NK-92 (cell line): ENCODE measurements around the gene CAMK4.

Experiments used
- DNase-seq: peaks from one replicate; lab custom pipeline; 2025; ENCODE audit not compliant: unreplicated experiment; lab: John Stamatoyannopoulos, UW

CAMK4 gene

GRCh38 chr5:111229221-111229835 lies 5.1 kb downstream of the CAMK4 start:
- no peak for DNase-seq

- DNase-seq: no peak
Measured at GRCh38 chr5:111229871-111230810, 6.0 kb downstream of the CAMK4 start.

- DNase-seq: no peak
Measured at GRCh38 chr5:111231119-111231518, 6.9 kb downstream of the CAMK4 start.

DNA sequence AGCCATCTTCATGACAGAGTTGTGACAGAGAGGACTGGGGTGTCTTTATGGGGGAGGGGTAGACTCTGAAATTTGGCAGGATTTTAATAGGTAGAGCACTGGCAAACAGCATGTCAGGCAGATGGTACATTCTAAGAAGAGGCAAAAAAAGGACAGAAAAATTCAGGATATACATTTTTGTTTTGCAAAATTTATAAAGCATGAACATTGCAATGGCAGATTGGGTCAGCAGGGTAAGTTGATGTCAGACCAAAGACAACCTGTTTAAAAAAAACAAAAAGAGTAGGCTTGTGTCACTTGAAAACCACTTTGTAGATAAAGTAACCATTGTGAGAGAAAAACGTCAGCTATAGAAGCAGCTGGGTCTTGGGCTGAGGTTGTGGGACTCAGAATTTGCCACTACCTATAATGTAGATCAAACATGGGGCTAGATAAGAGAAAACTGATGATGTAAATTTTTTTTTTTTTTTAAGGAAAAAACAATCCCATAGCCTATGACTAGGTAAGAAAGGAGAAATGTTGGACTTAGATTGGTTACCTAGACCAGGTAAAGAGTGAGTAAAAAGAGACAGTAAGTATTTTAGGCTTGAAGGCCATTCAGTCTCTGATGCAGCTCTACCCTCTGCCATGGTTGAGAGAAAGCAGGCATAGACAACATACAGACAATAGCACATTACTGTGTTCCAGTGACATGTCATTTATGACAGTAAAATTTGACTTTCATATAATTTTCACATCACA lies 8.3 kb downstream of the CAMK4 start:
- no peak for DNase-seq

DNA sequence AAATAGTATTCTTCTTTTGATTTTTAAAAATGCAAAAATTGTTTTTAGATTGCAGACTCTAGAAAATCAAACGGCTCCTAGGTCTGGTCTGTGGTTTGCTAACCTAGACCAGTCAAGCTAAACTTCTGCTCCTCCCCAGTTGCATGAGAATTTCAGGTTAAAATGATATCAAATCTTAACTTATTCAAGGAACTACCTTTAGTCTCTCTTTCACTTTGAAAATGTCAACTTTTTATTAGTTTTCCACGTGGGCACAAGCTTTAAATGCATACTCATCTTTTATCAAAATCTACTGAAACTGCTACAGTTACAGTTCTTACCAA lies 8.8 kb downstream of the CAMK4 start:
- DNase-seq: no peak

GRCh38 chr5:111234125-111234524 lies 9.9 kb downstream of the CAMK4 start:
- no peak for DNase-seq

DNA sequence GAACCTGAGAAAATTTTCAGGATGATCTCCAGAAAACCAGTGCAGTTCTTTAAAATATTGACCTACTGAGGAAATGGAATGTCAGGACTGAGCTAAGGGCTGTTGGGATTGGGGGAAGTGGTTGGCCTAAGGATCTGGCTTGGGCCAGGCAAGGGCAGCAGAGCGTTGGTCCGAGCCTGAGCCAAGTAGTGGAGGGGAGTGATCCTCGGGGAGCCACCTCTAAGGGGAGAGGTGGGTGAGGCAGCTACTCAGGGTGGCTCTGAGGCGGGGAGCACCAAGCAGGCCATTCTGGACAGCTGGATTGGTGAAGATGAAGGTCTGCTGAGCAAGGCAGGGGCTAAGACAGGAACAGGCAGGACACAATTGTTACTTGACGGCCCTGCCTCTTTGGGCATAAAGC lies 11.5 kb downstream of the CAMK4 start:
- DNase-seq: no peak

DNA sequence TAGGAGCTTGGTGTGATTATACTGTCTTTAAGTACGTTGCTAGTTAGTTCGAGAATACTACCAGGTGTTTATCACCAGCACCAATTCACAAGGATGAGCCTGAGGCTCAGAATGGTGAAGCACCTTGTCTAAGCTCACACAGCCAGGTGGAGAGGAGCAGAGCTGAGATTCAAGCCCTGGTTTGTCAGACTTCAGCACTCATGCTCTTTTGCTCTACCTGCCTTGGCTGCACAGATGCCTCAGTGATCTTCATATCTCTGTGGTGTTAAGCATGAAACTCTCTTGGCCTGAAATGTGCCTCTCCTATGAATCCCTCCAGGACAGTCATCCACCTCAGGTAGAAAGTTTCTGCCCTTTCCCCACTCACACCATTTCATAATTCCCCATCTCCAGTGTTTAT lies 12.2 kb downstream of the CAMK4 start:
- no peak for DNase-seq

DNA sequence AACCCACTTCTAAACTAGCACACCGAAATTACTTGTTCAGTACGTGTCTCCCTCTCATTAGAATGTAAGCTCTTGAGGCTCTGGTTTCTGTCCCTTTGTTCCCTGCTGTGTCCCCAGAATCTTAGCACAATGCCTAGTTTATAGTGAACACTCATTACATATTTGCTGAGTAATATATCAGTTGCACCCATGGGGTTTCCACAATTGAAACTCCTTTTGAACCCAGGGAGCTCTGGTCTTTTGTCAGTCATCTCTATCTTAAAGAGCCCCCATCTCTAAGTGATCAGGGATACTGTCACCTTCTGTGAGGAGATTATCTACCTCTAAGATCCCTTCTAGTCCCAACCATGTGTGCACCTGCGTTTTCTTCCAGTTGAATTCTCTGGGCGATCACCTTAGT lies 12.8 kb downstream of the CAMK4 start:
- DNase-seq: no peak

GRCh38 chr5:111237470-111237869 lies 13.3 kb downstream of the CAMK4 start:
- DNase-seq: no peak

DNA sequence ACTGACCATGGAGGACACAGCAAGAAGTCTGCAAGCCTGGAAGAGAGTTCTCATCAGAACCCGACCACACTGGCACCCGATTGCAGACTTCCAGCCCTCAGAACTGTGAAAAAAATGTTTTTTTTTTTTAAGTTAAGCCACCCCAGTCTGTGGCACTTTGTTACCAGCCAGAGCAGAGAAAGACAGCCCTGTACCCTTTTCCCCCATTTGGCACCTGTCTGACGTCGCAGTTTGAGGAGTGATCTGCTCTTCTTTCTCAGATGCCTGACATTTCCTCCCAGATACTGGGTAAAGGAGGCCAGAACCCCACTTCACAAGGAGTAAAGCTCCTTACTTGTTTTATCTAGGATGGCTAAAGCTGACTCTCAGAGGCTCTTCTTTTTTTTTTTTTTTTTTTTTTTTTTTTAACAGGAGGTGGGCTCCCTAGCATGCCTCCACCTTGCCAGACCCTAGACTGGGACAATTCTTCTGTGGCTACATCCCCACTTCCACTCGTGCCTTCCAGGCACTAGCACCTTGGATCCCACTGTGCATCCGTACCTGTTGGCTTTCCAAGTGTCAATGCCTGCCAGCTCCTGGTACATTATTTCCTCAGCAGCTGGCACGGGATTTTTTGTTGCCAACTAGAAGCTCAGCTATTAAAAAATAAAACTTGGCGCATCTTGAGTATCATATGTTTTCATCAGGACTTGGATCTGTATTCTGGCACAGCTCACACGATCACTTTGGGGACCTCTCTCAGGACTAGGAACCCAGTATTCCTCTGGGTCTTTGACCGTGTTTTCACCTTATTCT lies 14.4 kb downstream of the CAMK4 start:
- no peak for DNase-seq

GRCh38 chr5:111241696-111242095 lies 17.5 kb downstream of the CAMK4 start:
- no peak for DNase-seq

GRCh38 chr5:111242606-111243005 lies 18.4 kb downstream of the CAMK4 start:
- DNase-seq: no peak

DNA sequence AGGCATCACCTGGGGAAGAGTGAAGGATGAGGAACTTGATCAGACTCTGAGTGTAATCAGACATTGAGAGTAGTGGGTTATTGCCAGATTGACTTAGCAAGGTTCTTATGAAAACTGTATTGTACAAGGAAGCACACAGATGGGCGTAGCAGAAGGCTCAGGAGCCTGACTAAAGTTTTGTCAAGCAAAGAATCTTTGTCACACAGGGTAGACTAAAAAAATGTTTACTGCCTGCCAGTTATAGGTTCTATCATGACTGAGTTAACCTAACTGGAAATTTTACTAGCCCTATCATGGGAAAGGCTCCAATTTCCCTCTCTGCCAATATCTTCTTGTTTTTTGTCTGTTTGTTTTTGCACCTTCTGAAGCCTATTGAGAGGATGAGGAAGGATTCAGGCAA lies 19.1 kb downstream of the CAMK4 start:
- DNase-seq: no peak

- DNase-seq: no peak
Measured at GRCh38 chr5:111245654-111246053, 21.5 kb downstream of the CAMK4 start.

DNA sequence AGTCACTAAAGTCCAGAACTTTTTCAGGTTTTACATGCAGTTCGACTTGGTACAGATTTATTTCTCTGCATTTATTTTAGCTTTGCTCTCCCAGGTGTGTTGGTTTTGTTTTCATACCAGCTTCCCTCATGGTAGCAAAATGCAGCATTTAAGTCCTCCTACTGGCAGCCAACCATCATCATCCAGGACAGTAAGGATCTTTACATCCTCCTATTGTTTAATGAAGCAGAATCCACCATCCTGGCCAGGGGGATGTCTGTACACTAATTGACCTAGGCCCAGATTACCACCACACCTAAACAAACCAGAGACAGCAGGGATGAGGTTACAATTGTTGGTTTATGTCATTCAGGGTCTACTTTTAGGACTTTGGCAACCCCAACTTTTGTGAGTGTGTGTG lies 22.3 kb downstream of the CAMK4 start:
- no peak for DNase-seq

- no peak for DNase-seq
Measured at GRCh38 chr5:111248571-111248970, 24.4 kb downstream of the CAMK4 start.

DNA sequence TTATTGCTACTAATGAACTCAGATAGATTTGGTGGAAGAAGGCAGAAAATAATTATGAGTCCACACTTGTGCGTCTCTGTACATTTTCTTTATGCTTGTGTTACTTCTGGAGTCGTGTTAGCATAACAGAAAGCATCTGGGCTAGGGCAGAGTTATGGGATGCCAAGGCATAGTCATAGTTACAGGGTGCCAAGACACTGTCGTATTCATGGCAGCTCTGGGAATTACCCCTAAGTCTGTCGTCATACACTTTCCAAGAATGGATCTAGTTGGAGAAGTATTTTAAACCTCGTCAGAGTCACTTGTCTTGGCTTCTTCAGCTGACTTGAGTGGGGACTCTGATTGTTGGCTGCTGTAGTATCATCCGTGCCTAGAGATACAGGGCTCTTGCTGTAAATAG lies 27.7 kb downstream of the CAMK4 start:
- no peak for DNase-seq

DNA sequence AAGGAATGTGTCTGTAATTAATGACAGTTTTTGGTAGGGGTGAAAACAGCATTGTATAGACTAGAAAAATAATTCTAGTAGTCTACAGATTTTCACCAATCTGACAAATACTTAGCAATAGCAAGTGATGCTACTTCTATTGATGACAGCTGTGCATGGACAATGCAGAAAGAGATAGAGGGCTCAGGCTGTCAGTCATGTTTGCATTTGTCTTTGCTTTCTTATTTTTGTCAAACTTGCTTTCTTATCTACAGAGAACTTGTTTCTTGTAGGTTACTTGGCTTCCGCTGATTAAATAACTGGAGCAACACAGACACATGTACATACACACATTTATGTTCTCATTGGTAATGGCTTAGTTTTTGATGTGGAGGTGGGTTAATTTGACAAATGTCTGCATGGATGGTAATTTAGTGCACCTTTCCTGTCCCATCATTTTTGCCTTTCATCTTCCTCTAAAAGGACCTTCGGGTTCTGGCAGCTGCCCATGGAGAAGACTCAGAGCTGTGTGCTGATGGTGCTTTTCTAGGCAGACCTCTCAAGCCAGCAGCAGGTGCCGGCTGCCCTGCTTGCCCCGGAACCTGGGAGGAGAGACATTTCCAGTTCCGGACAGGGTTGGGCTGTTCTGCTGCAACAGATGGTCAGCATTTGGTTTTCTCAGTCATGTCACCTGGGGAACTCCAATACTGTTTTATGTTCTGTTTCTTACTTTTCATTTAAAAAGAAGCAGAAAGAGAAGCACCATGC lies 28.8 kb downstream of the CAMK4 start:
- no peak for DNase-seq

- DNase-seq: no peak
Measured at GRCh38 chr5:111254613-111255012, 30.4 kb downstream of the CAMK4 start.

DNA sequence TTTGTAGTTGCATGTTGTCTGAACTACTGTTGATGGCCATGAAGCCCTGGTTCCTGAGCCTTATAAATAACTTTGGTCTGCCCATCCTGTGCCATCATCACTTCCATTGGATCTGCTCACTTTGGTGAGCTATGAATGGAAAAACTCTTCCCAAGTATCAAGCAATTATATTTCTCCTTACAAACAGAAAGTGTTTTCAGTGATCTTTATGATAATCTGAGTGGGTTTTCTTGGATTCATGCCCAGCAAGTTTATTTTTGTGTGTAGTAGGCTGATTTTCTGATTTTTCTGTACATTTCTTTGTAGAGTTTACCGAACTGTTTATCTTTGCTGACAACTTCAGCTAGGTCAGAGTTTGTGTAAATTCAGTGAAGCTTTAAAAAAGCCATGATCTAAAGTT lies 31.0 kb downstream of the CAMK4 start:
- no peak for DNase-seq
